SK-N-SH (cell line): Measurements from ENCODE around the gene SCNN1B. TPM values are rescaled to one million over a fixed set of nuclear protein-coding genes. Genes with fewer than 3 reads are reported as not detected.

ENCODE experiments used
- CTCF ChIA-PET: fragments of 300-600, 350-600 bp; formaldehyde crosslinking; extraction: SDS; loops from one replicate; lab custom pipeline; 2021; lab: Yijun Ruan, JAX
- POLR2A ChIA-PET: fragments of 350-600 bp; sonication (Branson Sonifier 250); formaldehyde crosslinking; extraction: SDS; loops from one replicate; lab custom pipeline; 2020; ENCODE audit warnings: antibody characterized with exemption, inconsistent platforms; lab: Yijun Ruan, JAX
- DNase-seq: peaks from one replicate; pipeline ENCODE4 v3.0.0; 2012
- H2AFZ ChIP-seq: fragments of 200-600 bp; sonication (generic); 2 replicates; pipeline ENCODE4 v1.8.1; 2016; ENCODE audit warnings: antibody characterized with exemption, mild to moderate bottlenecking, low read depth
- H3F3A ChIP-seq: fragments of 200-600 bp; sonication (generic); replicated peaks from 2 replicates; pipeline ENCODE3; 2016; ENCODE audit warnings: antibody characterized with exemption, mild to moderate bottlenecking; ENCODE audit not compliant: insufficient read depth
- H3K27ac ChIP-seq, 2 experiments: fragments of 200-500 bp in 1 of 2; fragments of 200-600 bp in 1 of 2; sonication (Bioruptor generic) in 1 of 2; sonication (generic), shearing (Covaris generic) in 1 of 2; 2 replicates each; pipeline versions ENCODE4 v1.5.1 to v1.6.1; 2014 to 2016; ENCODE audit warnings: low read depth in 2 of 2, inconsistent platforms in 1 of 2, low read length in 1 of 2, mild to moderate bottlenecking in 1 of 2, mixed read lengths in 1 of 2
- H3K27me3 ChIP-seq: fragments of 200-600 bp; sonication (generic), shearing (Covaris generic); 2 replicates; pipeline ENCODE4 v1.6.1; 2016; ENCODE audit warnings: mixed run types; ENCODE audit not compliant: insufficient read depth
- H3K36me3 ChIP-seq, 2 experiments: fragments of 200-500 bp in 1 of 2; fragments of 200-600 bp in 1 of 2; sonication (Bioruptor generic) in 1 of 2; sonication (generic) in 1 of 2; replicated peaks in 1 of 2; 2 replicates each; pipeline versions ENCODE3 to v1.5.1; 2014 to 2016; ENCODE audit warnings: low read length in 1 of 2, mild to moderate bottlenecking in 1 of 2; ENCODE audit not compliant: insufficient read depth in 2 of 2, control insufficient read depth in 1 of 2
- H3K4me1 ChIP-seq, 2 experiments: fragments of 200-500 bp in 1 of 2; fragments of 200-600 bp in 1 of 2; sonication (Bioruptor generic) in 1 of 2; sonication (generic), shearing (Covaris generic) in 1 of 2; 2 replicates each; pipeline versions ENCODE4 v1.5.1 to v1.6.1; 2014 to 2016; ENCODE audit warnings: low read depth in 1 of 2, low read length in 1 of 2, mixed run types in 1 of 2; ENCODE audit not compliant: insufficient read depth in 2 of 2, control insufficient read depth in 1 of 2
- H3K4me2 ChIP-seq: fragments of 200-600 bp; sonication (generic), shearing (Covaris generic); 2 replicates; pipeline ENCODE4 v1.6.1; 2017; ENCODE audit warnings: mixed run types
- H3K4me3 ChIP-seq, 2 experiments: fragments of 200-500 bp in 1 of 2; fragments of 200-600 bp in 1 of 2; sonication (Bioruptor generic) in 1 of 2; sonication (generic), shearing (Covaris generic) in 1 of 2; 2 replicates each; pipeline versions ENCODE4 v1.5.1 to v1.8.1; 2014 to 2016; ENCODE audit warnings: low read depth in 2 of 2, inconsistent platforms in 1 of 2, low read length in 1 of 2, mild to moderate bottlenecking in 1 of 2, mixed read lengths in 1 of 2, moderate library complexity in 1 of 2
- H3K79me2 ChIP-seq: fragments of 200-600 bp; sonication (generic); 2 replicates; pipeline ENCODE4 v1.8.1; 2017; ENCODE audit warnings: mild to moderate bottlenecking; ENCODE audit not compliant: insufficient read depth
- H3K9ac ChIP-seq: fragments of 200-600 bp; sonication (generic); 2 replicates; pipeline ENCODE4 v1.6.1; 2017; ENCODE audit warnings: mixed run types
- H3K9me2 ChIP-seq: fragments of 200-600 bp; sonication (generic); 2 replicates; pipeline ENCODE4 v1.6.1; 2017; ENCODE audit warnings: mixed run types
- H3K9me3 ChIP-seq: fragments of 200-600 bp; sonication (generic); 2 replicates; pipeline ENCODE4 v1.6.1; 2017; ENCODE audit warnings: mixed run types, mild to moderate bottlenecking, moderate library complexity
- H4K20me1 ChIP-seq: fragments of 200-600 bp; sonication (generic); 2 replicates; pipeline ENCODE4 v1.6.1; 2017; ENCODE audit warnings: mild to moderate bottlenecking, mixed run types; ENCODE audit not compliant: insufficient read depth
- CHD2 ChIP-seq: fragments of 150-350 bp; IDR thresholded peaks from 2 replicates; pipeline ENCODE4 v1.6.1; 2018; ENCODE audit warnings: low read length; ENCODE audit not compliant: partially characterized antibody
- ELF1 ChIP-seq: IDR thresholded peaks from 2 replicates; pipeline ENCODE4 v1.4.0; 2012
- EP300 ChIP-seq, 2 experiments: IDR thresholded peaks; 2 replicates each; pipeline versions ENCODE4 v1.4.0 to v1.6.1; 2012; ENCODE audit warnings: borderline replicate concordance in 1 of 2, low read depth in 1 of 2, low read length in 1 of 2
- EZH2phosphoT487 ChIP-seq: fragments of 200-600 bp; sonication (generic); IDR thresholded peaks from 2 replicates; pipeline ENCODE4 v1.6.1; 2017; ENCODE audit warnings: low read depth, mixed run types, mild to moderate bottlenecking, antibody characterized with exemption, moderate library complexity, borderline replicate concordance
- FOXJ3 ChIP-seq: sonication (generic); formaldehyde crosslinking; IDR thresholded peaks from 2 replicates; pipeline ENCODE4 v1.5.1; 2020; ENCODE audit warnings: mild to moderate bottlenecking, missing genetic modification reagents
- FOXM1 ChIP-seq: IDR thresholded peaks from 2 replicates; pipeline ENCODE4 v1.4.0; 2012; ENCODE audit warnings: low read depth, mild to moderate bottlenecking
- GATA2 ChIP-seq: sonication (generic); formaldehyde crosslinking; IDR thresholded peaks from 2 replicates; pipeline ENCODE4 v1.5.0; 2020; ENCODE audit warnings: mild to moderate bottlenecking, missing genetic modification reagents
- JUND ChIP-seq: IDR thresholded peaks from 2 replicates; pipeline ENCODE4 v1.4.0; 2012
- MEF2A ChIP-seq: IDR thresholded peaks from 2 replicates; pipeline ENCODE4 v1.4.0; 2012; ENCODE audit warnings: low read depth, borderline replicate concordance
- MXI1 ChIP-seq: IDR thresholded peaks from 2 replicates; pipeline ENCODE4 v1.6.1; 2012; ENCODE audit warnings: mild to moderate bottlenecking, low read depth, low read length, improper control_type of control experiment
- NFIC ChIP-seq: IDR thresholded peaks from 2 replicates; pipeline ENCODE4 v1.4.0; 2012; ENCODE audit warnings: borderline replicate concordance
- POLR2AphosphoS5 ChIP-seq: IDR thresholded peaks from 2 replicates; pipeline ENCODE4 v1.6.1; 2012; ENCODE audit warnings: low read depth, low read length
- RAD21 ChIP-seq: IDR thresholded peaks from 2 replicates; pipeline ENCODE4 v1.6.1; 2012; ENCODE audit warnings: mild to moderate bottlenecking, low read length
- RCOR1 ChIP-seq: fragments of 150-350 bp; IDR thresholded peaks from 2 replicates; pipeline ENCODE4 v1.6.1; 2017; ENCODE audit warnings: antibody characterized with exemption, low read length
- RXRA ChIP-seq: IDR thresholded peaks from 2 replicates; pipeline ENCODE4 v1.4.0; 2012; ENCODE audit warnings: low read depth, mild to moderate bottlenecking, borderline replicate concordance
- SIN3A ChIP-seq: IDR thresholded peaks from 2 replicates; pipeline ENCODE4 v1.6.1; 2012; ENCODE audit warnings: low read depth, mild to moderate bottlenecking, low read length, moderate library complexity, borderline replicate concordance
- SMC3 ChIP-seq: IDR thresholded peaks from 2 replicates; pipeline ENCODE4 v1.6.1; 2012; ENCODE audit warnings: low read depth, low read length, improper control_type of control experiment
- TAF1 ChIP-seq: IDR thresholded peaks from 2 replicates; pipeline ENCODE4 v1.6.1; 2012; ENCODE audit warnings: low read depth, mild to moderate bottlenecking, low read length, moderate library complexity, borderline replicate concordance
- TEAD4 ChIP-seq: IDR thresholded peaks from 2 replicates; pipeline ENCODE4 v1.4.0; 2012; ENCODE audit warnings: mild to moderate bottlenecking, borderline replicate concordance; ENCODE audit not compliant: insufficient read depth
- USF2 ChIP-seq: fragments of 150-350 bp; IDR thresholded peaks from 2 replicates; pipeline ENCODE4 v1.6.1; 2017; ENCODE audit warnings: antibody characterized with exemption, low read length, low read depth, borderline replicate concordance
- ZBTB33 ChIP-seq: IDR thresholded peaks from 2 replicates; pipeline ENCODE4 v1.4.0; 2012; ENCODE audit warnings: low read depth, borderline replicate concordance
- WGBS: methylation state at CpG from one replicate; pipeline ENCODE4 v1.1.6; 2017; ENCODE audit warnings: low lambda C conversion rate; 5-methylcytosine and 5-hydroxymethylcytosine counted together
- polyA plus RNA-seq, 3 experiments: library from polyadenylated mRNA; depleted of rRNA; stranded (reverse); fragments of >200 nt; gene quantifications; 2 replicates each; pipeline ENCODE4 v1.2.3, GENCODE V29; 2012
- TF ChIP-seq, protein P1 (sequence below): IDR thresholded peaks from 2 replicates; pipeline ENCODE4 v1.4.0; 2012; ENCODE audit warnings: low read depth
- TF ChIP-seq, protein P2 (sequence below): fragments of 150-350 bp; IDR thresholded peaks from 2 replicates; pipeline ENCODE4 v1.6.1; 2016; ENCODE audit warnings: mild to moderate bottlenecking, low read depth, low read length

The SCNN1B gene
- polyA plus RNA-seq, 1 of the 3 experiments (the other 2 are of a cell fraction): not detected

DNA sequence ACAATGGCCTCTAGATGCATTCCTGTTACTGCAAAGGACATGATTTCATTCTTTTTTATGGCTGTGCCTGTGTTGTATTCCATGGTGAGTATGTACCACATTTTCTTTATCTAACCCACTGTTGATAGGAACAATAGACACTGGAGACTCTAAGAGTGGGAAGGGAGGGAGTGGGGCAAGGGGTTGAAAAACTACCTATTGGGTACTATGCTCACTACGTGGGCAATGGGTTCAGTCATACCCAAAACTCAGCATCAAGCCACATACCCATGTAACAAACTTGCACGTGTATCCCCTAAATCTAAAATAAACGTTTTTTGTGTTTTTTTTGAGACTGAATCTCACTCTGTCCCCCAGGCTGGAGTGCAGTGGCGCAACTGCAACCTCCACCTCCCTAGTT, 47.1 kb upstream of the SCNN1B start (continued):
- TF ChIP-seq, protein P1, sequence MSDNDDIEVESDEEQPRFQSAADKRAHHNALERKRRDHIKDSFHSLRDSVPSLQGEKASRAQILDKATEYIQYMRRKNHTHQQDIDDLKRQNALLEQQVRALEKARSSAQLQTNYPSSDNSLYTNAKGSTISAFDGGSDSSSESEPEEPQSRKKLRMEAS: no peak
- TF ChIP-seq POLR2AphosphoS5 (no peak), SMC3 (no peak), FOXM1 (no peak), TAF1 (no peak), MXI1 (no peak), MEF2A (no peak), ELF1 (no peak), EZH2phosphoT487 (no peak), CHD2 (no peak), RCOR1 (no peak)

DNA sequence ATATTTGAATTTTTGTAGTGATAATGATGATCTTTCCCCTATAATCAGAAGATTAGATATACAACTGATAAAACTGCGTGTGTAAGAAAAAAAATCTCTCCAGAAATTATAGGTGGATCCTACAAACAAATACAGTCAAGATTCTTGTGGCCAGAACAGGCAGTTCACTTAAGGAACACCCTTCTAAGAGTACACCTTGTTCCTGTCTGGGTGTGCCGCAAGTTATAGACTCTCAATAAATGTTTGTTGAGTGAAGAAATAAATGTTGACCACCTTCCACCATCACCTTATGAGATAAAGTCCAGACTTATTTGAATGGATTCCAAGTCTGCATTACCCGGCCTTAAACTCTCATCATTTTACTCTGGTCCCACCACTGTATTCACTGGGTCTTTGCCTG, 45.7 kb upstream of the SCNN1B start:
- H4K20me1 ChIP-seq: no peaks in the 10 kb centered on the region
- no peaks in the 10 kb centered on the region for H3K4me1 ChIP-seq
- H3K9me3 ChIP-seq: no peaks in the 10 kb centered on the region
- H3K27me3 ChIP-seq: no peaks in the 10 kb centered on the region
- WGBS: 34% methylated on average over 3 of the region's 3 CpGs
- H3K79me2 ChIP-seq: no peaks in the 10 kb centered on the region
- H3K9ac ChIP-seq: no peak overlapping the region
- no peaks in the 10 kb centered on the region for H3K36me3 ChIP-seq
- H3K4me3 ChIP-seq: no peak overlapping the region
- no peak overlapping the region for H2AFZ ChIP-seq
- CTCF ChIA-PET: interaction anchor here (0.6 kb wide), 1 partner anchor 65 kb away, joined by 3 read pairs; no protein-coding TSS in a partner anchor
- TF ChIP-seq MEF2A: no peak
- no peak for TF ChIP-seq RCOR1
- TF ChIP-seq SMC3: no peak
- TF ChIP-seq RXRA: no peak
- no peak for TF ChIP-seq GATA2
- no peak for TF ChIP-seq EZH2phosphoT487
- no peak for TF ChIP-seq NFIC
- TF ChIP-seq SIN3A: no peak
- TF ChIP-seq FOXJ3 (CRISPR knock-in tag): no peak
- no peak for TF ChIP-seq ZBTB33
- TF ChIP-seq TEAD4: no peak
- no peak for TF ChIP-seq USF2
- TF ChIP-seq CHD2: no peak
- TF ChIP-seq, protein P2, sequence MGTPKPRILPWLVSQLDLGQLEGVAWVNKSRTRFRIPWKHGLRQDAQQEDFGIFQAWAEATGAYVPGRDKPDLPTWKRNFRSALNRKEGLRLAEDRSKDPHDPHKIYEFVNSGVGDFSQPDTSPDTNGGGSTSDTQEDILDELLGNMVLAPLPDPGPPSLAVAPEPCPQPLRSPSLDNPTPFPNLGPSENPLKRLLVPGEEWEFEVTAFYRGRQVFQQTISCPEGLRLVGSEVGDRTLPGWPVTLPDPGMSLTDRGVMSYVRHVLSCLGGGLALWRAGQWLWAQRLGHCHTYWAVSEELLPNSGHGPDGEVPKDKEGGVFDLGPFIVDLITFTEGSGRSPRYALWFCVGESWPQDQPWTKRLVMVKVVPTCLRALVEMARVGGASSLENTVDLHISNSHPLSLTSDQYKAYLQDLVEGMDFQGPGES: no peak
- TF ChIP-seq TAF1: no peak
- no peak for TF ChIP-seq JUND
- TF ChIP-seq RAD21: no peak
- TF ChIP-seq EP300 (IDR thresholded peaks at IDR 0.05; ENCODE audit: borderline replicate concordance in 1 of 2, low read depth in 1 of 2, low read length in 1 of 2): no peak
- TF ChIP-seq, all 33 proteins: peak for 0
- no peak overlapping the region for H3K4me2 ChIP-seq
- no peak for DNase-seq
- H3K9me2 ChIP-seq: no peaks in the 10 kb centered on the region
- POLR2A ChIA-PET: no interaction called here
- H3K27ac ChIP-seq: no peak overlapping the region
- H3F3A ChIP-seq: no peaks in the 10 kb centered on the region
